B cell (primary cell): ENCODE data around the gene COX7A1. TPM values are rescaled to one million over a fixed set of nuclear protein-coding genes. Genes with fewer than 3 reads are reported as not detected.
A peak's percentile ranks its signal among the peaks of the same experiment; 100 is the strongest.

Source experiments
- ATAC-seq: fragments of 200-7000 bp; cut with Tn5 transposase; one replicate; pipeline ENCODE4 v1.10.0; 2021; ENCODE audit warnings: low read depth, mild to moderate bottlenecking, moderate number of reproducible peaks, moderate library complexity
- CTCF ChIA-PET: fragments of 350-600 bp; sonication (Branson Sonifier 250); formaldehyde crosslinking; loops from one replicate; lab custom pipeline; 2021; ENCODE audit warnings: antibody characterized with exemption, inconsistent platforms; lab: Charles Lee
- POLR2A ChIA-PET: fragments of 350-600 bp; sonication (Branson Sonifier 250); formaldehyde crosslinking; loops from one replicate; lab custom pipeline; 2021; ENCODE audit warnings: antibody characterized with exemption; lab: Charles Lee
- DNase-seq: peaks from one replicate; pipeline ENCODE4 v3.0.0; 2013
- H2AFZ ChIP-seq: 2 replicates; pipeline ENCODE4 v1.6.1; 2012; ENCODE audit warnings: mild to moderate bottlenecking, low read depth, low read length; ENCODE audit not compliant: insufficient read depth, poor library complexity, severe bottlenecking
- H3K27ac ChIP-seq, 2 donors: 1 replicate in 1 of 2; 2 replicates in 1 of 2; pipeline ENCODE4 v1.5.1; 2012 to 2013; ENCODE audit warnings: low read length in 2 of 2, mild to moderate bottlenecking in 2 of 2, moderate library complexity in 1 of 2
- H3K27me3 ChIP-seq, 4 experiments: fragments of 200-600 bp in 1 of 4; sonication (generic) in 1 of 4; replicated peaks in 1 of 4; 1 replicate in 2 of 4; 2 replicates in 2 of 4; pipeline versions ENCODE4 v1.6.1 to v1.7.0; 2013 to 2016; ENCODE audit warnings: low read length in 3 of 4, mild to moderate bottlenecking in 2 of 4, mixed read lengths in 1 of 4, moderate library complexity in 1 of 4; ENCODE audit not compliant: insufficient read depth in 4 of 4, control insufficient read depth in 3 of 4; ENCODE audit errors: control extremely low read depth in 1 of 4
- H3K36me3 ChIP-seq, 2 experiments: replicated peaks in 1 of 2; 1 replicate in 1 of 2; 2 replicates in 1 of 2; pipeline versions ENCODE4 v1.6.1 to v1.7.1; 2013; ENCODE audit warnings: low read length in 1 of 2; ENCODE audit not compliant: insufficient read depth in 2 of 2, control insufficient read depth in 1 of 2; ENCODE audit errors: control extremely low read depth in 1 of 2, extremely low read depth in 1 of 2
- H3K4me1 ChIP-seq, 2 donors: fragments of 200-600 bp in 1 of 2; sonication (generic) in 1 of 2; 1 replicate in 1 of 2; 2 replicates in 1 of 2; pipeline versions ENCODE4 v1.5.1 to v1.6.1; 2013 to 2017; ENCODE audit warnings: low read length in 2 of 2; ENCODE audit not compliant: control insufficient read depth in 2 of 2, insufficient read depth in 2 of 2
- H3K4me2 ChIP-seq: replicated peaks from 2 replicates; pipeline ENCODE3; 2012; ENCODE audit warnings: mild to moderate bottlenecking, low read depth, low read length; ENCODE audit not compliant: poor library complexity, severe bottlenecking
- H3K4me3 ChIP-seq, 5 experiments: fragments of 200-600 bp in 1 of 5; sonication (generic) in 1 of 5; 1 replicate in 3 of 5; 2 replicates in 2 of 5; pipeline versions ENCODE4 v1.5.1 to v1.7.0; 2011 to 2016; ENCODE audit warnings: low read length in 4 of 5, mild to moderate bottlenecking in 4 of 5, low read depth in 2 of 5, control low read depth in 1 of 5, moderate library complexity in 1 of 5; ENCODE audit not compliant: insufficient read depth in 1 of 5; ENCODE audit errors: control extremely low read depth in 1 of 5, extremely low read depth in 1 of 5
- H3K79me2 ChIP-seq: fragments of 200-600 bp; sonication (generic); one replicate; pipeline ENCODE4 v1.6.0; 2016; ENCODE audit warnings: low read length; ENCODE audit not compliant: control insufficient read depth, insufficient read depth
- H3K9ac ChIP-seq: fragments of 200-600 bp; sonication (generic); 2 replicates; pipeline ENCODE4 v1.6.1; 2017; ENCODE audit warnings: mild to moderate bottlenecking, low read length, moderate library complexity
- H3K9me3 ChIP-seq, 3 donors: one replicate each; pipeline versions ENCODE4 v1.6.1 to v1.7.1; 2013; ENCODE audit warnings: low read length in 2 of 3; ENCODE audit not compliant: control insufficient read depth in 2 of 3, insufficient read depth in 1 of 3; ENCODE audit errors: control extremely low read depth in 1 of 3
- H4K20me1 ChIP-seq: 2 replicates; pipeline ENCODE4 v1.6.0; 2012; ENCODE audit warnings: mild to moderate bottlenecking, low read length; ENCODE audit not compliant: insufficient read depth, control insufficient read depth, poor library complexity, severe bottlenecking
- H3K27ac Mint-ChIP-seq: one replicate; pipeline ENCODE4 v1.8.0; 2021; ENCODE audit warnings: mixed read lengths
- H3K27me3 Mint-ChIP-seq: one replicate; pipeline ENCODE4 v1.8.0; 2021; ENCODE audit warnings: mixed read lengths
- H3K4me1 Mint-ChIP-seq: one replicate; pipeline ENCODE4 v1.8.0; 2021; ENCODE audit warnings: mixed read lengths
- H3K4me3 Mint-ChIP-seq: one replicate; pipeline ENCODE4 v1.8.0; 2021; ENCODE audit warnings: mixed read lengths
- H3K9me3 Mint-ChIP-seq: one replicate; pipeline ENCODE4 v1.8.0; 2022; ENCODE audit warnings: mixed read lengths; ENCODE audit not compliant: insufficient read depth
- CTCF ChIP-seq: fragments of 200-600 bp; IDR thresholded peaks from one replicate; pipeline ENCODE4 v1.8.0; 2022; ENCODE audit warnings: antibody characterized with exemption, mild to moderate bottlenecking
- EZH2 ChIP-seq: IDR thresholded peaks from 2 replicates; pipeline ENCODE4 v1.6.1; 2012; ENCODE audit warnings: borderline replicate concordance, low read depth, mild to moderate bottlenecking, moderate library complexity, low read length; ENCODE audit not compliant: insufficient read depth, poor library complexity, severe bottlenecking
- WGBS: methylation state at CpG from one replicate; pipeline ENCODE4 v1.1.5; 2013; ENCODE audit warnings: missing lambda C conversion rate; ENCODE audit not compliant: insufficient coverage; 5-methylcytosine and 5-hydroxymethylcytosine counted together
- intact Hi-C: fragments of 100-400 bp; cut with micrococcal nuclease; formaldehyde crosslinking; loops from one replicate; pipeline ENCODE4 v1.10.0; 2022
- polyA plus RNA-seq: library from polyadenylated mRNA; depleted of rRNA; stranded (reverse); fragments of >200 nt; gene quantifications from 2 replicates; pipeline ENCODE4 v1.2.3, GENCODE V29; 2012
- total RNA-seq, 2 donors: library from RNA; stranded (reverse); fragments of 120-200 nt in 1 of 2; gene quantifications; 1 replicate in 1 of 2; 2 replicates in 1 of 2; pipeline versions ENCODE4 v1.2.3 to v1.2.4, GENCODE V29; 2013 to 2022

The COX7A1 gene
- total and polyA plus RNA-seq, 2 donors (not counting 1 experiment from before 2014, with no cell fraction given) = not detected

- peaks cover 4 to 10% of the 10 kb centered on the region in 2 donors for H3K4me1 ChIP-seq
- no peak overlapping the region for H2AFZ ChIP-seq
- 100% methylated on average over 1 of the region's 6 CpGs for WGBS
- H3K4me2 ChIP-seq = no peak overlapping the region
- H3K36me3 ChIP-seq = peaks cover 0 to 52% of the 10 kb centered on the region in 2 experiments
- peaks cover 26% of the 10 kb centered on the region for H3K79me2 ChIP-seq
- ChIA-PET POLR2A (no interaction called here), CTCF (interaction anchor here (2.0 to 2.3 kb wide), 2 partner anchors 14 to 16 kb away, joined by 6 to 9 read pairs; no protein-coding TSS in a partner anchor)
- H3K9me3 ChIP-seq = peaks cover 0 to 5% (median 0%) of the 10 kb centered on the region in 3 donors
- Mint-ChIP-seq H3K27me3 (no peaks in the 10 kb centered on the region), H3K4me3 (no peak overlapping the region), H3K9me3 (no peaks in the 10 kb centered on the region), H3K27ac (no peak overlapping the region), H3K4me1 (peaks cover 11% of the 10 kb centered on the region)
- intact Hi-C loops = no loop called here
- H4K20me1 ChIP-seq = peaks cover 27% of the 10 kb centered on the region
- H3K9ac ChIP-seq = no peak overlapping the region
- H3K4me3 ChIP-seq = no peak overlapping the region
- no peak overlapping the region for H3K27ac ChIP-seq
- no peaks in the 10 kb centered on the region for H3K27me3 ChIP-seq
- no peak for DNase-seq
- ATAC-seq = no peak
- TF ChIP-seq EZH2 (no peak), CTCF (no peak)
Observed at GRCh38 chr19:36144624-36145023, 7.6 kb downstream of the COX7A1 start.

- Histone ChIP-seq H3K9me3 (peaks cover 0 to 5% (median 0%) of the 10 kb centered on the region in 3 donors), H3K36me3 (peaks cover 0 to 36% of the 10 kb centered on the region in 2 experiments), H3K9ac (no peak overlapping the region), H3K4me3 (no peak overlapping the region), H3K27me3 (no peaks in the 10 kb centered on the region), H3K27ac (no peak overlapping the region), H3K79me2 (peaks cover 26% of the 10 kb centered on the region), H4K20me1 (peaks cover 27% of the 10 kb centered on the region), H2AFZ (no peak overlapping the region), H3K4me1 (peaks cover 4 to 14% of the 10 kb centered on the region in 2 donors), H3K4me2 (no peak overlapping the region)
- no peaks in the 10 kb centered on the region for H3K27me3 Mint-ChIP-seq
- ChIA-PET CTCF (interaction anchor here (1.1 to 2.3 kb wide), 2 partner anchors 12 to 27 kb away, joined by 3 to 9 read pairs; no protein-coding TSS in a partner anchor), POLR2A (no interaction called here)
- no peak for ATAC-seq
- 98% methylated on average over 9 of the region's 9 CpGs for WGBS
- H3K4me1 Mint-ChIP-seq = peaks cover 14% of the 10 kb centered on the region
- no peak for DNase-seq
- peak overlapping the region; percentile 63 for H3K27ac Mint-ChIP-seq
- intact Hi-C loops = no loop called here
- H3K4me3 Mint-ChIP-seq = no peak overlapping the region
- no peaks in the 10 kb centered on the region for H3K9me3 Mint-ChIP-seq
- no peak for TF ChIP-seq CTCF
- TF ChIP-seq EZH2 = no peak
Observed at GRCh38 chr19:36142496-36142895, 9.8 kb downstream of the COX7A1 start.
